ENCODE results near the gene SDK2.

Gene SDK2

GRCh38 chr17:73555199-73555960 lies 88.9 kb downstream of the SDK2 start:
- no peak for DNase-seq (ENCODE audit: low spot score)

GRCh38 chr17:73554498-73554897 lies 89.7 kb downstream of the SDK2 start:
- DNase-seq (ENCODE audit: low spot score) = no peak

GRCh38 chr17:73553311-73553710 lies 90.9 kb downstream of the SDK2 start:
- DNase-seq (ENCODE audit: low spot score) = no peak

GRCh38 chr17:73552300-73553048 lies 91.8 kb downstream of the SDK2 start:
- DNase-seq (ENCODE audit: low spot score) = no peak

GRCh38 chr17:73551759-73552158 lies 92.5 kb downstream of the SDK2 start:
- no peak for DNase-seq (ENCODE audit: low spot score)

- no peak for DNase-seq (ENCODE audit: low spot score)
Observed at GRCh38 chr17:73551144-73551543, 93.1 kb downstream of the SDK2 start.

- DNase-seq (ENCODE audit: low spot score) = no peak
Observed at GRCh38 chr17:73550556-73550955, 93.7 kb downstream of the SDK2 start.

GRCh38 chr17:73549841-73550430 lies 94.3 kb downstream of the SDK2 start:
- DNase-seq (ENCODE audit: low spot score) = no peak

- DNase-seq (ENCODE audit: low spot score) = no peak
Observed at GRCh38 chr17:73548620-73549311, 95.5 kb downstream of the SDK2 start.

GRCh38 chr17:73547790-73548189 lies 96.5 kb downstream of the SDK2 start:
- no peak for DNase-seq (ENCODE audit: low spot score)

GRCh38 chr17:73546770-73547536 lies 97.3 kb downstream of the SDK2 start:
- peak; percentile 6 for DNase-seq (ENCODE audit: low spot score)

GRCh38 chr17:73546114-73546513 lies 98.1 kb downstream of the SDK2 start:
- DNase-seq (ENCODE audit: low spot score) = no peak

- DNase-seq (ENCODE audit: low spot score) = no peak
Observed at GRCh38 chr17:73545109-73546032, 98.9 kb downstream of the SDK2 start.

- no peak for DNase-seq (ENCODE audit: low spot score)
Observed at GRCh38 chr17:73544333-73544732, 99.9 kb downstream of the SDK2 start.

GRCh38 chr17:73542323-73542722 lies 101.9 kb downstream of the SDK2 start:
- no peak for DNase-seq (ENCODE audit: low spot score)

GRCh38 chr17:73541561-73541981 lies 102.7 kb downstream of the SDK2 start:
- DNase-seq (ENCODE audit: low spot score) = no peak

- no peak for DNase-seq (ENCODE audit: low spot score)
Observed at GRCh38 chr17:73541111-73541510, 103.1 kb downstream of the SDK2 start.

- no peak for DNase-seq (ENCODE audit: low spot score)
Observed at GRCh38 chr17:73539166-73539565, 105.1 kb downstream of the SDK2 start.

- no peak for DNase-seq (ENCODE audit: low spot score)
Observed at GRCh38 chr17:73538445-73538844, 105.8 kb downstream of the SDK2 start.

Measured in activated CD4-positive, alpha-beta T cell treated with anti-CD3 and anti-CD28 coated beads, Interleukin-2, Interleukin-4, amounts not matched to agents 100 ng/mL and 50 ng/mL, durations not matched to agents 16 hours and 8 hours (primary cell).